ENCODE data around the gene SDCCAG8. TPM values are rescaled to one million over a fixed set of nuclear protein-coding genes. Genes with fewer than 3 reads are reported as not detected.
A peak's percentile ranks its signal among the peaks of the same experiment; 100 is the strongest.
"Not testable (repeated sequence)": the region's sequence is repeated elsewhere in the genome, so short reads cannot be mapped to it uniquely, and the experiment has no call there.

Gene SDCCAG8
- total RNA-seq, 1 experiment from 2014 or later = 36.6 TPM

DNA sequence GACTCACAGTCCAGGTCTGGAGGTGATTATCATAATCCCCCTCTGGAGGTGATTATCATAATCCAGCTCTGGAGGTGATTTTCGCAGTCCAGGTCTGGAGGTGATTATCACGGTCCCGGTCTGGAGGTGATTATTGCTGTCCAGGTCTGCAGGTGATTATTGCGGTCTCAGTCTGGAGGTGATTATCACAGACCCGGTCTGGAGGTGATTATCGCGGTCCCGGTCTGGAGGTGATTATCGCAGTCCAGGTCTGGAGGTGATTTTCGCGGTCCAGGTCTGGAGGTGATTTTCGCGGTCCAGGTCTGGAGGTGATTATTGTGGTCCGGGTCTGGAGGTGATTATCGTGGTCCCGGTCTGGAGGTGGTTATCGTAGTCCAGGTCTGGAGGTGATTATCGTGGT lies 76.6 kb downstream of the SDCCAG8 start:
- H3K27ac ChIP-seq (ENCODE audit: low read length) = no peak overlapping the region
- H3K4me1 ChIP-seq (ENCODE audit: low read length) = peaks cover 3% of the 10 kb centered on the region
- H3K79me2 ChIP-seq (ENCODE audit: low read length) = no peaks in the 10 kb centered on the region
- no peak for DNase-seq
- no peak overlapping the region for H3K4me3 ChIP-seq (ENCODE audit: low read length)
- H3K4me2 ChIP-seq (ENCODE audit: low read depth, low read length, poor library complexity, severe bottlenecking) = no peak overlapping the region
- no peaks in the 10 kb centered on the region for H3K27me3 ChIP-seq (ENCODE audit: low read length)
- no peak overlapping the region for H3K9ac ChIP-seq (ENCODE audit: low read length)
- H4K20me1 ChIP-seq (ENCODE audit: insufficient read depth, low read depth, low read length) = no peaks in the 10 kb centered on the region
- no peak overlapping the region for H2AFZ ChIP-seq (ENCODE audit: low read length)
- no peaks in the 10 kb centered on the region for H3K9me3 ChIP-seq (ENCODE audit: low read length)
- H3K9me2 ChIP-seq (replicated peaks; ENCODE audit: insufficient read depth, low read length) = no peaks in the 10 kb centered on the region
- H3K36me3 ChIP-seq (ENCODE audit: insufficient read depth, low read length) = no peaks in the 10 kb centered on the region

- peaks cover 3% of the 10 kb centered on the region for H3K4me1 ChIP-seq (ENCODE audit: low read length)
- no peak overlapping the region for H3K4me3 ChIP-seq (ENCODE audit: low read length)
- H4K20me1 ChIP-seq (ENCODE audit: insufficient read depth, low read depth, low read length) = no peaks in the 10 kb centered on the region
- no peak overlapping the region for H3K4me2 ChIP-seq (ENCODE audit: low read depth, low read length, poor library complexity, severe bottlenecking)
- no peaks in the 10 kb centered on the region for H3K79me2 ChIP-seq (ENCODE audit: low read length)
- H3K36me3 ChIP-seq (ENCODE audit: insufficient read depth, low read length) = no peaks in the 10 kb centered on the region
- no peak overlapping the region for H2AFZ ChIP-seq (ENCODE audit: low read length)
- H3K27ac ChIP-seq (ENCODE audit: low read length) = no peak overlapping the region
- no peaks in the 10 kb centered on the region for H3K9me2 ChIP-seq (replicated peaks; ENCODE audit: insufficient read depth, low read length)
- no peaks in the 10 kb centered on the region for H3K27me3 ChIP-seq (ENCODE audit: low read length)
- H3K9me3 ChIP-seq (ENCODE audit: low read length) = no peaks in the 10 kb centered on the region
- DNase-seq = no peak
- H3K9ac ChIP-seq (ENCODE audit: low read length) = no peak overlapping the region
These were observed 79.5 kb downstream of the SDCCAG8 start for GRCh38 chr1:243335292-243335691.

DNA sequence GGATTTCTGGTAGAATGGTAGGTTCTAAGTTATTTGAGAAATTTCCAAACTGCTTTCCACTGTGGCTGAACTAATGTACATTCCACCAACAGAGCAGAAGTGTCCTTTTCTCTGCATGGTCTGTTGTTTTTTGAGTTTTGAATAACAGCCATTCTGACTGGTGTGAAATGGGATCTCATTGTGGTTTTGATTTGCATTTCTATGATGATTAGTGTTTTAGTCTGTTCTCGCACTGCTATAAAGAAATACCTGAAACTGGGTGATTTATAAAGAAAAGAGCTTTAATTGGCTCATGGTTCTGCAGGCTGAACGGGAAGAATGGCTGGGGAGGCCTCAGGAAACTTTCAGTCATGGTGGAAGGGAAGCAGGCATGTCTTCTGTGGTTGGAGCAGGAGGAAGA lies 80.3 kb downstream of the SDCCAG8 start:
- peaks cover 3% of the 10 kb centered on the region for H3K4me1 ChIP-seq (ENCODE audit: low read length)
- DNase-seq = no peak
- no peaks in the 10 kb centered on the region for H3K79me2 ChIP-seq (ENCODE audit: low read length)
- no peak overlapping the region for H2AFZ ChIP-seq (ENCODE audit: low read length)
- no peak overlapping the region for H3K4me2 ChIP-seq (ENCODE audit: low read depth, low read length, poor library complexity, severe bottlenecking)
- no peak overlapping the region for H3K4me3 ChIP-seq (ENCODE audit: low read length)
- H3K9me3 ChIP-seq (ENCODE audit: low read length) = no peaks in the 10 kb centered on the region
- H3K36me3 ChIP-seq (ENCODE audit: insufficient read depth, low read length) = no peaks in the 10 kb centered on the region
- no peaks in the 10 kb centered on the region for H3K27me3 ChIP-seq (ENCODE audit: low read length)
- no peak overlapping the region for H3K27ac ChIP-seq (ENCODE audit: low read length)
- H3K9me2 ChIP-seq (replicated peaks; ENCODE audit: insufficient read depth, low read length) = no peaks in the 10 kb centered on the region
- no peak overlapping the region for H3K9ac ChIP-seq (ENCODE audit: low read length)
- no peaks in the 10 kb centered on the region for H4K20me1 ChIP-seq (ENCODE audit: insufficient read depth, low read depth, low read length)

DNA sequence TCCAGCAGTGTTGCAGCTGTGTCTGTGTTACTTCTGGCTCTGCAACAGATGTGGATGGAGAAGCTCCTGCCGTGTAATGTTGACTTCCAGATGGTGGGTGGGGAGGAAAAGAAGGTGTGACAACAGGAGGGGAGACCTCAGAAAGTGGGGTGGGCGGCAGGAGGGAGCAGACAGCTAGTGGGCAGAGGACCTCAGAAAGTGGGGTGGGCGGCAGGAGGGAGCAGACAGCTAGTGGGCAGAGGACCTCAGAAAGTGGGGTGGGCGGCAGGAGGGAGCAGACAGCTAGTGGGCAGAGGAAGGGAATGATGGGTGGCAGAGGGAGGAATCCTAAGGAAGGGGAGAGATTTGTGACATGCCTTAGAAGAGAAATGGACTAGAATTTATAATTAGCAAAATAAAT lies 83.0 kb downstream of the SDCCAG8 start:
- H3K4me3 ChIP-seq (ENCODE audit: low read length); H3K9me3 ChIP-seq (ENCODE audit: low read length); H2AFZ ChIP-seq (ENCODE audit: low read length); H3K27me3 ChIP-seq (ENCODE audit: low read length); H4K20me1 ChIP-seq (ENCODE audit: insufficient read depth, low read depth, low read length); H3K4me2 ChIP-seq (ENCODE audit: low read depth, low read length, poor library complexity, severe bottlenecking); H3K36me3 ChIP-seq (ENCODE audit: insufficient read depth, low read length); H3K4me1 ChIP-seq (ENCODE audit: low read length); H3K27ac ChIP-seq (ENCODE audit: low read length); DNase-seq; H3K9ac ChIP-seq (ENCODE audit: low read length); H3K79me2 ChIP-seq (ENCODE audit: low read length); H3K9me2 ChIP-seq (replicated peaks; ENCODE audit: insufficient read depth, low read length): not testable (repeated sequence)

GRCh38 chr1:243341074-243341473 lies 85.2 kb downstream of the SDCCAG8 start:
- no peak overlapping the region for H3K4me2 ChIP-seq (ENCODE audit: low read depth, low read length, poor library complexity, severe bottlenecking)
- peaks cover 7% of the 10 kb centered on the region for H3K4me1 ChIP-seq (ENCODE audit: low read length)
- no peaks in the 10 kb centered on the region for H3K9me2 ChIP-seq (replicated peaks; ENCODE audit: insufficient read depth, low read length)
- no peaks in the 10 kb centered on the region for H3K79me2 ChIP-seq (ENCODE audit: low read length)
- H3K36me3 ChIP-seq (ENCODE audit: insufficient read depth, low read length) = no peaks in the 10 kb centered on the region
- no peaks in the 10 kb centered on the region for H4K20me1 ChIP-seq (ENCODE audit: insufficient read depth, low read depth, low read length)
- no peak for DNase-seq
- no peak overlapping the region for H3K9ac ChIP-seq (ENCODE audit: low read length)
- H3K4me3 ChIP-seq (ENCODE audit: low read length) = no peak overlapping the region
- H2AFZ ChIP-seq (ENCODE audit: low read length) = no peak overlapping the region
- no peaks in the 10 kb centered on the region for H3K9me3 ChIP-seq (ENCODE audit: low read length)
- H3K27me3 ChIP-seq (ENCODE audit: low read length) = no peaks in the 10 kb centered on the region
- H3K27ac ChIP-seq (ENCODE audit: low read length) = no peak overlapping the region

GRCh38 chr1:243343970-243344937 lies 88.4 kb downstream of the SDCCAG8 start:
- Histone ChIP-seq H3K4me3 (ENCODE audit: low read length) (no peak overlapping the region), H3K27ac (ENCODE audit: low read length) (no peak overlapping the region), H2AFZ (ENCODE audit: low read length) (no peak overlapping the region), H3K9me2 (replicated peaks; ENCODE audit: insufficient read depth, low read length) (no peaks in the 10 kb centered on the region), H3K27me3 (ENCODE audit: low read length) (no peaks in the 10 kb centered on the region), H4K20me1 (ENCODE audit: insufficient read depth, low read depth, low read length) (no peaks in the 10 kb centered on the region), H3K9ac (ENCODE audit: low read length) (no peak overlapping the region), H3K79me2 (ENCODE audit: low read length) (no peaks in the 10 kb centered on the region), H3K36me3 (ENCODE audit: insufficient read depth, low read length) (no peaks in the 10 kb centered on the region), H3K9me3 (ENCODE audit: low read length) (no peaks in the 10 kb centered on the region), H3K4me2 (ENCODE audit: low read depth, low read length, poor library complexity, severe bottlenecking) (no peak overlapping the region), H3K4me1 (ENCODE audit: low read length) (peaks cover 6% of the 10 kb centered on the region; the same call in 1 of the 2 replicates)
- DNase-seq = peak; percentile 83

DNA sequence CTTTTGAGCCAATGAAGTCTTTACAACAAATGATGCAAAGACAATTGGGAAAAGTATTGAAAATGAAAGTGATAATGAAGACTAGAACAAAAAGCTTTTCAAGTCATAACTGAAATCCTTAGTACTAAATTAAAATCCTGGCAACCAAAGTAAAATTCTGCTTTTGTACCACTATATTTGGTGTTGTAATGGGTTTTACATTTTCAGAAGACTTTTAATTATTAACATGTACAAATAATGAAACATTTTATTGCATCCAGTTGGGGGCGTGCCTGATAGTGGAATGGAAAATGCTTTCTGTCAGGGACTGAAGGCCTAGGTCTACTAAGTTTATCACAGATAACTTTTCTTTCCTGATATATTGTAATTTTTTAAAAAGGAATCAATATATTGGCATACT lies 89.4 kb downstream of the SDCCAG8 start:
- no peaks in the 10 kb centered on the region for H3K36me3 ChIP-seq (ENCODE audit: insufficient read depth, low read length)
- peaks cover 6% of the 10 kb centered on the region; the same call in 1 of the 2 replicates for H3K4me1 ChIP-seq (ENCODE audit: low read length)
- no peak overlapping the region for H3K4me2 ChIP-seq (ENCODE audit: low read depth, low read length, poor library complexity, severe bottlenecking)
- no peaks in the 10 kb centered on the region for H3K9me3 ChIP-seq (ENCODE audit: low read length)
- H2AFZ ChIP-seq (ENCODE audit: low read length) = no peak overlapping the region
- no peaks in the 10 kb centered on the region for H3K9me2 ChIP-seq (replicated peaks; ENCODE audit: insufficient read depth, low read length)
- no peaks in the 10 kb centered on the region for H3K27me3 ChIP-seq (ENCODE audit: low read length)
- no peak overlapping the region for H3K9ac ChIP-seq (ENCODE audit: low read length)
- no peak overlapping the region for H3K27ac ChIP-seq (ENCODE audit: low read length)
- H4K20me1 ChIP-seq (ENCODE audit: insufficient read depth, low read depth, low read length) = no peaks in the 10 kb centered on the region
- no peak overlapping the region for H3K4me3 ChIP-seq (ENCODE audit: low read length)
- H3K79me2 ChIP-seq (ENCODE audit: low read length) = no peaks in the 10 kb centered on the region
- peak; percentile 50 for DNase-seq

DNA sequence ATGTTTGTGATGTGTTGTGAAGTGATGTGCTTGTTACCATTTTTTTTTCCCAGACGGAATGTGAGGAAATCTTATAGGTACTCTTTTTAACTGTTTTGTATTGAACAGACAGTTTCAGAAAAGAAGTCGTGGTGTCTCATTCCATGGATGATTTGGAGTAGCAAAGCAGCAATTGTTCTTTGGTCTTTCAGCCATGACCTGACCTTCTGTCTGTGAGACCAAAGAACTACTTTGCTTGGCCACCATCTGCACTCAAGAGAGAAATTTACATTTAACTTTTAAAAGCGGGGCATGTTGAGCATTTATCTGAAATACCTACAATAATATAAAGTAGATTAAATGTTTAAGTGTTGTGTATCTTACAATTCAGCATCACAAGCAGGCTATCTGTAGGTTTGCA lies 90.2 kb downstream of the SDCCAG8 start:
- H3K79me2 ChIP-seq (ENCODE audit: low read length) = no peaks in the 10 kb centered on the region
- H3K9me2 ChIP-seq (replicated peaks; ENCODE audit: insufficient read depth, low read length) = no peaks in the 10 kb centered on the region
- no peaks in the 10 kb centered on the region for H3K36me3 ChIP-seq (ENCODE audit: insufficient read depth, low read length)
- H3K4me2 ChIP-seq (ENCODE audit: low read depth, low read length, poor library complexity, severe bottlenecking) = no peak overlapping the region
- no peak overlapping the region for H3K27ac ChIP-seq (ENCODE audit: low read length)
- H4K20me1 ChIP-seq (ENCODE audit: insufficient read depth, low read depth, low read length) = no peaks in the 10 kb centered on the region
- no peak overlapping the region for H3K9ac ChIP-seq (ENCODE audit: low read length)
- DNase-seq = no peak
- no peaks in the 10 kb centered on the region for H3K27me3 ChIP-seq (ENCODE audit: low read length)
- no peaks in the 10 kb centered on the region for H3K9me3 ChIP-seq (ENCODE audit: low read length)
- H2AFZ ChIP-seq (ENCODE audit: low read length) = no peak overlapping the region
- peaks cover 6% of the 10 kb centered on the region; the same call in 1 of the 2 replicates for H3K4me1 ChIP-seq (ENCODE audit: low read length)
- no peak overlapping the region for H3K4me3 ChIP-seq (ENCODE audit: low read length)

All from Karpas-422 (cell line).